Prostate gland (tissue), 2 donors: Measurements from ENCODE around the gene CFAP20DC. TPM values are rescaled to one million over a fixed set of nuclear protein-coding genes. Genes with fewer than 3 reads are reported as not detected.

Experiments
- DNase-seq: peaks from one replicate; pipeline ENCODE4 v3.0.0-alpha.2; 2019; ENCODE audit warnings: low spot score
- H3K27ac ChIP-seq, 2 donors: fragments of 200-600 bp; sonication (generic); 2 replicates each; pipeline ENCODE4 v1.5.1; 2017 to 2019
- H3K27me3 ChIP-seq: fragments of 200-600 bp; sonication (generic); replicated peaks from 2 replicates; pipeline ENCODE4 v1.5.1; 2019; ENCODE audit not compliant: insufficient read depth
- H3K36me3 ChIP-seq, 2 donors: fragments of 200-600 bp; sonication (generic); 1 replicate in 1 of 2; 2 replicates in 1 of 2; pipeline versions ENCODE4 v1.5.1 to v1.8.1; 2017 to 2019
- H3K4me1 ChIP-seq: fragments of 200-600 bp; sonication (generic); replicated peaks from 2 replicates; pipeline ENCODE4 v1.5.1; 2019
- H3K4me3 ChIP-seq, 2 donors: fragments of 200-600 bp; sonication (generic); 2 replicates each; pipeline ENCODE4 v1.5.1; 2017 to 2019
- H3K9me3 ChIP-seq: fragments of 200-600 bp; sonication (generic); 2 replicates; pipeline ENCODE4 v1.5.1; 2017
- POLR2A ChIP-seq: fragments of 450-650 bp; IDR thresholded peaks from one replicate; pipeline ENCODE4 v1.6.1; 2016; ENCODE audit warnings: antibody characterized with exemption, mild to moderate bottlenecking
- POLR2AphosphoS5 ChIP-seq: sonication (generic); formaldehyde crosslinking; IDR thresholded peaks from one replicate; pipeline ENCODE4 v1.6.1; 2017; ENCODE audit warnings: antibody characterized with exemption
- WGBS: methylation state at CpG from one replicate; pipeline ENCODE4 v1.1.5; 2018; 5-methylcytosine and 5-hydroxymethylcytosine counted together
- intact Hi-C: fragments of 100-400 bp; cut with DNase I; formaldehyde crosslinking; loops from one replicate; pipeline ENCODE4 v1.14.2; 2022
- total RNA-seq, 2 donors: library from RNA; depleted of rRNA; stranded (reverse); fragments of >200 nt; gene quantifications; one replicate each; pipeline ENCODE4 v1.1.0, GENCODE V29; 2016
- TF ChIP-seq, protein P1 (sequence below), 4 experiments: fragments of 200-600 bp in 2 of 4; fragments of 450-650 bp in 2 of 4; sonication (generic) in 2 of 4; IDR thresholded peaks; 1 replicate in 3 of 4; 2 replicates in 1 of 4; pipeline ENCODE4 v1.5.1; 2016 to 2019; ENCODE audit warnings: antibody characterized with exemption in 4 of 4, mild to moderate bottlenecking in 2 of 4, moderate library complexity in 2 of 4

Gene CFAP20DC
- total RNA-seq, 2 donors from 2014 or later, result 0.36 to 8.3 TPM

DNA sequence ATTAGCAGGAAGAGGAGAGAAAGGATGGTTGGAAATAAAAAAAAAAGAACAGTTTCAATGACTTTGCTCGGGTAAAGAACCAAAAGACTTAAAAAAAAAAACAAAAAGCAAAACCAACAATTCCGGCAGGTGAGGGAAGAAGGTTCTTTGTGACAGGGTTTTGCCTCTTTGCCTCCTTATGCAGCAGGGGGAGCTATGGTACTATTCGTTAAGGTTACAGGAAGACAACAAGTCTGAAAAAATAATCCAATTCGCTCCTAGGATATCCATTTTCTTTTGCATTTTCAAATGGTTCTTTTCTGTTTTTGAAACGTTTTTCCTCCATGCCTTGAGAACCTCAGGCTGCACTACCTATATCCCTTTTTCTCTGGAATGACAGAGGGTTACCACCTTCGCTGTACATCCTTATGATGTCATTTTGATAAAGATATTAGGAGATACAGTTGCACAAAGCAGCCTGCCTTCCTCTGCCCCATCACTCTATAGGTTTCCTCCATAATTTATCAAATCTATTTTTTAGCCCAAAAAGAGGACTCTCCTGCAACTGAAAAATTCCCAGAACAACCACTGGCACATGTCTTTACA, 55.0 kb downstream of the CFAP20DC start:
- H3K27me3 ChIP-seq, result no peaks in the 10 kb centered on the region
- DNase-seq, result peak; percentile 21
- TF ChIP-seq, protein P1, sequence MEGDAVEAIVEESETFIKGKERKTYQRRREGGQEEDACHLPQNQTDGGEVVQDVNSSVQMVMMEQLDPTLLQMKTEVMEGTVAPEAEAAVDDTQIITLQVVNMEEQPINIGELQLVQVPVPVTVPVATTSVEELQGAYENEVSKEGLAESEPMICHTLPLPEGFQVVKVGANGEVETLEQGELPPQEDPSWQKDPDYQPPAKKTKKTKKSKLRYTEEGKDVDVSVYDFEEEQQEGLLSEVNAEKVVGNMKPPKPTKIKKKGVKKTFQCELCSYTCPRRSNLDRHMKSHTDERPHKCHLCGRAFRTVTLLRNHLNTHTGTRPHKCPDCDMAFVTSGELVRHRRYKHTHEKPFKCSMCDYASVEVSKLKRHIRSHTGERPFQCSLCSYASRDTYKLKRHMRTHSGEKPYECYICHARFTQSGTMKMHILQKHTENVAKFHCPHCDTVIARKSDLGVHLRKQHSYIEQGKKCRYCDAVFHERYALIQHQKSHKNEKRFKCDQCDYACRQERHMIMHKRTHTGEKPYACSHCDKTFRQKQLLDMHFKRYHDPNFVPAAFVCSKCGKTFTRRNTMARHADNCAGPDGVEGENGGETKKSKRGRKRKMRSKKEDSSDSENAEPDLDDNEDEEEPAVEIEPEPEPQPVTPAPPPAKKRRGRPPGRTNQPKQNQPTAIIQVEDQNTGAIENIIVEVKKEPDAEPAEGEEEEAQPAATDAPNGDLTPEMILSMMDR (IDR thresholded peaks at IDR 0.05), result peak in 3 of 4 experiments; percentile 20 to 41 (median 21)
- no peak for TF ChIP-seq POLR2A
- no peak for TF ChIP-seq POLR2AphosphoS5
- H3K27ac ChIP-seq, result no peak overlapping the region
- no peak overlapping the region for H3K4me3 ChIP-seq
- no peaks in the 10 kb centered on the region for H3K36me3 ChIP-seq
- no peaks in the 10 kb centered on the region for H3K9me3 ChIP-seq
- H3K4me1 ChIP-seq, result no peaks in the 10 kb centered on the region
- 26% methylated on average over 6 of the region's 6 CpGs for WGBS
- intact Hi-C loops, result no loop called here

DNA sequence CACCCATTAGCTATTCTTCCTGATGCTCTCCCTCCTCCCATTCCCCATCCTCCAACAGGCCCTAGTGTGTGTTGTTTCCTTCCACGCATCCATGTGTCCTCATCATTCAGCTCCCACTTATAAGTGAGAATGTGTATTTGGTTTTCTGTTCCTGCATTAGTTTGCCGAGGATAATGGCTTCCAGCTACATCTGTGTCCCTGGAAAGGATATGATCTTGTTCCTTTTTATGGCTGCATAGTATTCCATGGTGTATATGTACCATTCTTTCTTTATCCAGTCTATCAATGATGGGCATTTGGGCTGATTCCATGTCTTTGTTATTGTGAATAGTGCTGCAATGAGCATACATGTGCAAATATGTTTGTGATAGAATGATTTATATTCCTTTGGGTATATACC, 56.3 kb downstream of the CFAP20DC start:
- H3K4me1 ChIP-seq, result no peaks in the 10 kb centered on the region
- WGBS, result 95% methylated on average over 2 of the region's 2 CpGs
- intact Hi-C loops, result no loop called here
- H3K27me3 ChIP-seq, result no peaks in the 10 kb centered on the region
- H3K27ac ChIP-seq, result no peak overlapping the region
- DNase-seq, result no peak
- no peaks in the 10 kb centered on the region for H3K36me3 ChIP-seq
- H3K9me3 ChIP-seq, result no peaks in the 10 kb centered on the region
- H3K4me3 ChIP-seq, result no peak overlapping the region
- TF ChIP-seq POLR2AphosphoS5 (no peak), POLR2A (no peak)
- TF ChIP-seq, protein P1 (IDR thresholded peaks at IDR 0.05), result no peak

DNA sequence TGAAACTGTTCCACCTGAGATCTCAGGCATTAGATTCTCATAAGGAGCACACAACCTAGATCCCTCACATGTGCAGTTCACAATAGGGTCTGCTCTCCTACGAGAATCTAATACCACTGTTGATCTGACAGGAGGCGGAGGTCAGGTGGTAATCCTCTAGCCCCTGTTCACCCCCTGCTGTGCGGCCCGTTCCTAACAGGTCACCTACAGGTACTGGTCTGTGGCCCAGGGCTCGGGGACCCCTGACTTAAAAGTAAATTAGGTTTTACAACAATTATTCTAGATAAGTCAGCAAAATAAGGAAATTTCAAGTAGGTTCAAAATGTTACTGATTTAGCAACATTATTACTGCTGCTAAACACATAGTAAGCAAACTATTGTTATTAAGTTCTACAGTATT, 58.2 kb downstream of the CFAP20DC start:
- Histone ChIP-seq H3K4me3 (no peak overlapping the region), H3K27me3 (no peaks in the 10 kb centered on the region), H3K36me3 (no peaks in the 10 kb centered on the region), H3K9me3 (no peaks in the 10 kb centered on the region), H3K27ac (no peak overlapping the region), H3K4me1 (no peaks in the 10 kb centered on the region)
- no peak for DNase-seq
- TF ChIP-seq POLR2AphosphoS5 (no peak), POLR2A (no peak)
- TF ChIP-seq, protein P1 (IDR thresholded peaks at IDR 0.05), result no peak
- WGBS, result 97% methylated on average over 5 of the region's 5 CpGs
- intact Hi-C loops, result no loop called here

DNA sequence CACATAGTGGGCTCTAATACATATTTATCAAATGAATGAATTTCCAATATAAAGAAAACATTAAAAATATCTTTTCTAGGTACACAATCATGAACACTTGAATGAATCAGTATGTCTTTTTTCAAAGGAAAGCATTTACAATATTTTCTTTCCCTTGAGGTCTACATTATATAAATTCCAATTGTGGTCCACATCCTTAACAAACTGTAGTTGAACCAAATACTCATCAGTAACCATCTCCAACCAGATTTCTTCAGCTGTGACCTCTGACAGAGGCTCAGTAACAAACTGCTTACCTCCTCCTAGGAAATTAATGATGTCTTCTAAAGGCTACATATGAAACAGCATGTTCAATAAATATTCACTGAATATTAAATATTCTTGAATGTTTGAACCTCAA, 58.8 kb downstream of the CFAP20DC start:
- intact Hi-C loops, result no loop called here
- H3K9me3 ChIP-seq, result no peaks in the 10 kb centered on the region

DNA sequence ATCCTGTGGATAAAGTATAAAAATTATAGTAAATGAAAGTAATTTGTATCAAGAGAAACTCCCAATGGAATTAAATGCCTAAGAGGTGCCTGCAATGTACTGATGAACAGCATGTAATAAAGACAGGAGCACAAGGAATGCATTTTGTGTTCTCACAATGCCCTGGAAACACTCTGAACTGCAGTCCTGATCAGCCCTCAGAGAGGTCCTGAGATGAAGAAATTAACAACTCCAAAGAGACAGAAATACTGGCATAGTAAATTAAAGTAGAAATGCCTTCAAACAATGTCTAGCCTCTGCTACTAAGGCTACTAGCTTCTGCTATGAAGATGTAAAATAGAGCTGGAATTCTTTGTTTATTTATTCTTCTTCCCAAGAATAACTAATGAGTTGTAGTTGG, 59.9 kb downstream of the CFAP20DC start:
- TF ChIP-seq, protein P1 (IDR thresholded peaks at IDR 0.05), result no peak
- no peak for TF ChIP-seq POLR2AphosphoS5
- TF ChIP-seq POLR2A, result no peak
- Histone ChIP-seq H3K4me3 (no peak overlapping the region), H3K4me1 (no peaks in the 10 kb centered on the region), H3K36me3 (no peaks in the 10 kb centered on the region), H3K27ac (no peak overlapping the region), H3K27me3 (no peaks in the 10 kb centered on the region), H3K9me3 (no peaks in the 10 kb centered on the region)
- intact Hi-C loops, result no loop called here
- DNase-seq, result no peak

More for the DNA sequence above, 58.8 kb downstream of the CFAP20DC start:
- Histone ChIP-seq H3K4me1 (no peaks in the 10 kb centered on the region), H3K4me3 (no peak overlapping the region), H3K27ac (no peak overlapping the region), H3K27me3 (no peaks in the 10 kb centered on the region), H3K36me3 (no peaks in the 10 kb centered on the region)
- DNase-seq, result no peak
- TF ChIP-seq POLR2AphosphoS5 (no peak), POLR2A (no peak)
- TF ChIP-seq, protein P1 (IDR thresholded peaks at IDR 0.05), result no peak
